Esophagus muscularis mucosa (tissue), 4 donors: Measurements from ENCODE around the gene COQ10A. TPM values are rescaled to one million over a fixed set of nuclear protein-coding genes. Genes with fewer than 3 reads are reported as not detected.
A peak's percentile ranks its signal among the peaks of the same experiment; 100 is the strongest.
"Not testable (repeated sequence)": the region's sequence is repeated elsewhere in the genome, so short reads cannot be mapped to it uniquely, and the experiment has no call there.

Source experiments
- DNase-seq: peaks from one replicate; pipeline ENCODE4 v3.0.0-alpha.2; 2017; ENCODE audit errors: extremely low spot score
- H3K27ac ChIP-seq, 4 donors: fragments of 200-600 bp; sonication (generic); replicated peaks in 1 of 4; 1 replicate in 3 of 4; 2 replicates in 1 of 4; pipeline ENCODE4 v1.5.1; 2016 to 2019; ENCODE audit warnings: mild to moderate bottlenecking in 1 of 4
- H3K27me3 ChIP-seq, 4 donors: fragments of 200-600 bp; sonication (generic); one replicate each; pipeline versions ENCODE4 v1.5.1 to v1.6.0; 2016 to 2019
- H3K36me3 ChIP-seq, 4 donors: fragments of 200-600 bp; sonication (generic); one replicate each; pipeline ENCODE4 v1.5.1; 2016 to 2019
- H3K4me1 ChIP-seq, 4 donors: fragments of 200-600 bp; sonication (generic); one replicate each; pipeline ENCODE4 v1.5.1; 2016 to 2019
- H3K4me3 ChIP-seq, 4 donors: fragments of 200-600 bp; sonication (generic); 1 replicate in 2 of 4; 2 replicates in 2 of 4; pipeline ENCODE4 v1.5.1; 2016 to 2019; ENCODE audit warnings: mild to moderate bottlenecking in 4 of 4, moderate library complexity in 1 of 4
- H3K9me3 ChIP-seq, 4 donors: fragments of 200-600 bp; sonication (generic); 1 replicate in 3 of 4; 2 replicates in 1 of 4; pipeline ENCODE4 v1.5.1; 2016 to 2019
- CTCF ChIP-seq, 3 experiments: fragments of 200-600 bp in 2 of 3; fragments of 450-650 bp in 1 of 3; sonication (generic) in 2 of 3; IDR thresholded peaks; one replicate each; pipeline ENCODE4 v1.5.1; 2017 to 2019; ENCODE audit warnings: antibody characterized with exemption in 3 of 3, mild to moderate bottlenecking in 2 of 3, moderate library complexity in 1 of 3
- EP300 ChIP-seq: sonication (generic); formaldehyde crosslinking; IDR thresholded peaks from one replicate; pipeline ENCODE4 v1.6.1; 2017; ENCODE audit warnings: antibody characterized with exemption
- POLR2A ChIP-seq: fragments of 450-650 bp; IDR thresholded peaks from one replicate; pipeline ENCODE4 v1.6.1; 2017; ENCODE audit warnings: antibody characterized with exemption, moderate library complexity, mild to moderate bottlenecking, low read depth
- POLR2AphosphoS5 ChIP-seq, 2 donors: sonication (generic); formaldehyde crosslinking; IDR thresholded peaks; one replicate each; pipeline ENCODE4 v1.6.1; 2017; ENCODE audit warnings: antibody characterized with exemption in 2 of 2
- WGBS: methylation state at CpG from one replicate; pipeline ENCODE4 v1.1.5; 2018; 5-methylcytosine and 5-hydroxymethylcytosine counted together
- intact Hi-C: fragments of 100-400 bp; cut with DNase I; formaldehyde crosslinking; loops from one replicate; pipeline ENCODE4 v1.15.1; 2023
- total RNA-seq, 4 donors: library from RNA; depleted of rRNA; stranded (reverse); fragments of >200 nt; gene quantifications; one replicate each; pipeline versions ENCODE4 v1.1.0 to v1.2.1, GENCODE V29; 2016

Gene COQ10A
- total RNA-seq, 4 donors from 2014 or later: 12.4 to 22.8 (median 15.7) TPM

- no peaks in the 10 kb centered on the region for H3K9me3 ChIP-seq
- TF ChIP-seq POLR2A (no peak), CTCF (IDR thresholded peaks at IDR 0.05) (no peak), EP300 (no peak), POLR2AphosphoS5 (IDR thresholded peaks at IDR 0.05) (no peak)
- no peak for DNase-seq
- H3K27ac ChIP-seq: peak overlapping the region; percentile 91 to 94 (median 93)
- WGBS: 9% methylated on average over 9 of the region's 9 CpGs
- peaks cover 10 to 27% (median 24%) of the 10 kb centered on the region in 4 donors for H3K36me3 ChIP-seq
- no peaks in the 10 kb centered on the region for H3K27me3 ChIP-seq
- H3K4me1 ChIP-seq: peaks cover 21 to 33% (median 30%) of the 10 kb centered on the region in 4 donors
- H3K4me3 ChIP-seq: peak overlapping the region; percentile 81 to 93 (median 93)
- intact Hi-C loops: loop anchor here (5.0 kb wide), 1 partner anchor 62 kb away; no protein-coding TSS in a partner anchor
These were observed 7.9 kb upstream of the COQ10A start for GRCh38 chr12:56258820-56259183.

- DNase-seq: no peak
- no peaks in the 10 kb centered on the region for H3K9me3 ChIP-seq
- intact Hi-C loops: no loop called here
- H3K4me3 ChIP-seq: no peak overlapping the region
- WGBS: 89% methylated on average over 7 of the region's 8 CpGs
- H3K27ac ChIP-seq: no peak overlapping the region
- peaks cover 21 to 33% (median 30%) of the 10 kb centered on the region in 4 donors for H3K4me1 ChIP-seq
- H3K27me3 ChIP-seq: no peaks in the 10 kb centered on the region
- TF ChIP-seq CTCF (IDR thresholded peaks at IDR 0.05) (no peak), POLR2A (no peak), POLR2AphosphoS5 (IDR thresholded peaks at IDR 0.05) (no peak), EP300 (no peak)
- H3K36me3 ChIP-seq: peaks cover 0 to 11% (median 8%) of the 10 kb centered on the region in 4 donors
These were observed 6.4 kb upstream of the COQ10A start for GRCh38 chr12:56260380-56260779.

- intact Hi-C loops: no loop called here
- Histone ChIP-seq H3K4me1 (peaks cover 23 to 32% (median 29%) of the 10 kb centered on the region in 4 donors), H3K27ac (no peak overlapping the region), H3K9me3 (no peaks in the 10 kb centered on the region), H3K4me3 (no peak overlapping the region), H3K36me3 (peaks cover 0 to 5% (median 3%) of the 10 kb centered on the region in 4 donors), H3K27me3 (no peaks in the 10 kb centered on the region)
- TF ChIP-seq EP300: no peak
- no peak for TF ChIP-seq CTCF (IDR thresholded peaks at IDR 0.05)
- no peak for TF ChIP-seq POLR2AphosphoS5 (IDR thresholded peaks at IDR 0.05)
- no peak for TF ChIP-seq POLR2A
- 92% methylated on average over 3 of the region's 3 CpGs for WGBS
- no peak for DNase-seq
These were observed 5.8 kb upstream of the COQ10A start for GRCh38 chr12:56260921-56261320.

- intact Hi-C loops: no loop called here
- no peaks in the 10 kb centered on the region for H3K27me3 ChIP-seq
These were observed 5.1 kb upstream of the COQ10A start for GRCh38 chr12:56261503-56262232.

GRCh38 chr12:56262955-56263354 is 3.8 kb upstream of the COQ10A start:
- H3K27ac ChIP-seq, DNase-seq, H3K9me3 ChIP-seq, H3K27me3 ChIP-seq, H3K4me3 ChIP-seq, H3K36me3 ChIP-seq, intact Hi-C loops: not testable (repeated sequence)
- peaks cover 22 to 33% (median 28%) of the 10 kb centered on the region in 4 donors for H3K4me1 ChIP-seq
- 96% methylated on average over 5 of the region's 7 CpGs for WGBS

More at GRCh38 chr12:56261503-56262232, 5.1 kb upstream of the COQ10A start:
- peaks cover 0 to 3% (median 0%) of the 10 kb centered on the region in 4 donors for H3K36me3 ChIP-seq
- no peak for DNase-seq
- no peak for TF ChIP-seq EP300
- TF ChIP-seq CTCF (IDR thresholded peaks at IDR 0.05): no peak
- TF ChIP-seq POLR2AphosphoS5 (IDR thresholded peaks at IDR 0.05): no peak
- no peak for TF ChIP-seq POLR2A
- H3K27ac ChIP-seq: no peak overlapping the region
- WGBS: 85% methylated on average over 5 of the region's 5 CpGs
- H3K4me1 ChIP-seq: peaks cover 23 to 31% (median 29%) of the 10 kb centered on the region in 4 donors
- H3K4me3 ChIP-seq: no peak overlapping the region
- H3K9me3 ChIP-seq: no peaks in the 10 kb centered on the region

GRCh38 chr12:56266068-56266692 is 562 bp upstream of the COQ10A start:
- H3K36me3 ChIP-seq: peaks cover 0 to 24% (median 19%) of the 10 kb centered on the region in 4 donors
- peak overlapping the region; percentile 67 to 88 (median 78) for H3K4me3 ChIP-seq
- WGBS: 56% methylated on average over 16 of the region's 16 CpGs
- peaks cover 27 to 41% (median 31%) of the 10 kb centered on the region in 4 donors for H3K4me1 ChIP-seq
- peak overlapping the region; percentile 95 to 98 (median 98) for H3K27ac ChIP-seq
- intact Hi-C loops, DNase-seq, H3K9me3 ChIP-seq, H3K27me3 ChIP-seq: not testable (repeated sequence)
